ENCODE results near the gene HNRNPDL.

HNRNPDL gene

DNA sequence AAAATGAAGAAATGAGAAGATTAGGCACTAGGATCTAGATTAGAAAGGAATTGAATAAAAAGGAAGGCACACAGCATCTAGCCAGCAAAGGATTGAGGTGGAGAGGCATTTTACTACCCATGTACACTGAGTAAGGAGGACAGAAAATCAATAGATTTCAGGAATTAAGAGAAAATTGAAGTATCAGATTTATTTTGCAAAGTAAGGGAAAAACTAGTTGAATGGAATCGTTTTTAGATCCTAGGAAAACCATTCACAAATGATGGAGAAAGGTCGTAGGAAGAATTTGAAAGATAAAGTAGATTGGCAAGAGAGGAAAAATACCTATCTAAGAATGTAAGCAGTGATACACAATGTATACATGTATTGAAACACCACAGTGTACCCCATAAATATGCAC is 31.4 kb upstream of the HNRNPDL start:
- no peak overlapping the region for H3K4me3 ChIP-seq (ENCODE audit: low read length in 2 of 2)
- peaks cover 10 to 27% of the 10 kb centered on the region in 2 donors for H3K36me3 ChIP-seq (ENCODE audit: control insufficient read depth in 2 of 2, insufficient read depth in 2 of 2, low read length in 2 of 2)
- no peaks in the 10 kb centered on the region for H3K27me3 ChIP-seq (ENCODE audit: control insufficient read depth in 2 of 2, insufficient read depth in 2 of 2, low read length in 2 of 2)
- no peaks in the 10 kb centered on the region for H3K4me1 ChIP-seq (ENCODE audit: control insufficient read depth in 2 of 2, insufficient read depth in 2 of 2, low read length in 2 of 2)
- H3K9ac ChIP-seq (ENCODE audit: low read depth in 1 of 2, low read length in 2 of 2): no peak overlapping the region
- H3K9me3 ChIP-seq (ENCODE audit: control insufficient read depth in 2 of 2, low read length in 2 of 2): no peaks in the 10 kb centered on the region
- no peak overlapping the region for H3K27ac ChIP-seq (ENCODE audit: low read depth in 2 of 2, low read length in 2 of 2)

DNA sequence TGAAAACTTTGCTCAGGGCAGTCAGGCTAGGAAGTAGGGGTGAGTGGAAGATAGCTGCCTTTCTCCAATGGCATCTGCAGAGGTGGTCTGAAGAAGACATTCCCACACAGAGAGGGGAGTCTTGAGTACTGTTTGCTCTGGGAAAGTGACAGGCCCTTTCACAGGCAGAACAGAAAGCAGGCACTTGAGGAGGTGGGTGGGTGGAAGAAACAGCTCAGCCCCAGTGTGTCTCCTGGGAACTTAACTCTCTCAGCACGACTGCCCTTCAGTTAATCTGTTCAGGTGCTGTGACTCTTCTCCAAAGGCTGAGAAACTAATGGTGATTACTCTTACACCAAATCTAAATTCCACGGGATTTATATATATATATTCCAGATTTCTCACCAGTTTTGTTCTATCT is 28.5 kb upstream of the HNRNPDL start:
- H3K27ac ChIP-seq (ENCODE audit: low read depth in 2 of 2, low read length in 2 of 2): no peak overlapping the region
- H3K27me3 ChIP-seq (ENCODE audit: control insufficient read depth in 2 of 2, insufficient read depth in 2 of 2, low read length in 2 of 2): no peaks in the 10 kb centered on the region
- no peak overlapping the region for H3K9ac ChIP-seq (ENCODE audit: low read depth in 1 of 2, low read length in 2 of 2)
- no peak overlapping the region for H3K4me3 ChIP-seq (ENCODE audit: low read length in 2 of 2)
- H3K4me1 ChIP-seq (ENCODE audit: control insufficient read depth in 2 of 2, insufficient read depth in 2 of 2, low read length in 2 of 2): no peaks in the 10 kb centered on the region
- peaks cover 20 to 38% of the 10 kb centered on the region in 2 donors for H3K36me3 ChIP-seq (ENCODE audit: control insufficient read depth in 2 of 2, insufficient read depth in 2 of 2, low read length in 2 of 2)
- no peaks in the 10 kb centered on the region for H3K9me3 ChIP-seq (ENCODE audit: control insufficient read depth in 2 of 2, low read length in 2 of 2)

DNA sequence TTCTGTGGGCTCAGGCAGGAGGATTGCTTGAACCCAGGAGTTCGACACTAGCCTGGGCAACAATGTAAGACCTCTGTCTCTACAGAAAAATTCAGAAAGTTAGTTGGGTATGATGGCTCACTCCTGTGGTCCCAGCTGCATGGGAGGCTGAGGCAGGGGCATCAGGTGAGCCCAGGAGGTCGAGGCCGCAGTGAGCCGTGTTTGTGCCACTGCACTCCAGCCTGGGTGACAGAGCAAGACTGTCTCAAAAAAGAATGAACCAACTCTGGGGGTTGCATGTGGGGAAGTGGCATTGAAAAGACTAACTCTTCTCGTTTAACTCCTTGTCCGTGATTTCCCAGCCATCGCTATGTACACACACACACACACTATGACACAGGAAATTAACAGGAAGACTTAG is 27.0 kb upstream of the HNRNPDL start:
- Histone ChIP-seq H3K4me3 (ENCODE audit: low read length in 2 of 2) (no peak overlapping the region), H3K27me3 (ENCODE audit: control insufficient read depth in 2 of 2, insufficient read depth in 2 of 2, low read length in 2 of 2) (no peaks in the 10 kb centered on the region), H3K4me1 (ENCODE audit: control insufficient read depth in 2 of 2, insufficient read depth in 2 of 2, low read length in 2 of 2) (no peaks in the 10 kb centered on the region), H3K36me3 (ENCODE audit: control insufficient read depth in 2 of 2, insufficient read depth in 2 of 2, low read length in 2 of 2) (peaks cover 27 to 38% of the 10 kb centered on the region in 2 donors), H3K9ac (ENCODE audit: low read depth in 1 of 2, low read length in 2 of 2) (no peak overlapping the region), H3K27ac (ENCODE audit: low read depth in 2 of 2, low read length in 2 of 2) (no peak overlapping the region), H3K9me3 (ENCODE audit: control insufficient read depth in 2 of 2, low read length in 2 of 2) (no peaks in the 10 kb centered on the region)

DNA sequence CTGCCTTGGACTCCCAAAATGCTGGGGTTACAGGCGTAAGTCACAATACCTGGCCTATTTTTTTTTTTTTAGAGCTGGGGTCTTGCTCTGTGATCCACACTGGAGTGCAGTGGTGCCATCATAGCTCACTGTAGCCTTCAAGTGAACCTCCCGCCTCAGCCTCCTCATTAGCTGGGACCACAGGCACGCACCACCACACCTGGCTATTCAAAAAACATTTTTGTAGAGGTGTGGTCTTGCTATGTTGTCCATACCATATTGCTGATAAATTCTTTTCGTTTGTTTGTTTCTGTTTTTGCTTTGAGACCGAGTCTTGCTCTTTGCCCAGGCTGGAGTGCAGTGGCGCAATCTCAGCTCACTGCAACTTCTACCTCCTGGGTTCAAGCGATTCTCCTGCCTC is 21.8 kb upstream of the HNRNPDL start:
- H3K4me1 ChIP-seq (ENCODE audit: control insufficient read depth in 2 of 2, insufficient read depth in 2 of 2, low read length in 2 of 2): no peaks in the 10 kb centered on the region
- no peak overlapping the region for H3K4me3 ChIP-seq (ENCODE audit: low read length in 2 of 2)
- H3K36me3 ChIP-seq (ENCODE audit: control insufficient read depth in 2 of 2, insufficient read depth in 2 of 2, low read length in 2 of 2): peaks cover 42 to 47% of the 10 kb centered on the region in 2 donors

DNA sequence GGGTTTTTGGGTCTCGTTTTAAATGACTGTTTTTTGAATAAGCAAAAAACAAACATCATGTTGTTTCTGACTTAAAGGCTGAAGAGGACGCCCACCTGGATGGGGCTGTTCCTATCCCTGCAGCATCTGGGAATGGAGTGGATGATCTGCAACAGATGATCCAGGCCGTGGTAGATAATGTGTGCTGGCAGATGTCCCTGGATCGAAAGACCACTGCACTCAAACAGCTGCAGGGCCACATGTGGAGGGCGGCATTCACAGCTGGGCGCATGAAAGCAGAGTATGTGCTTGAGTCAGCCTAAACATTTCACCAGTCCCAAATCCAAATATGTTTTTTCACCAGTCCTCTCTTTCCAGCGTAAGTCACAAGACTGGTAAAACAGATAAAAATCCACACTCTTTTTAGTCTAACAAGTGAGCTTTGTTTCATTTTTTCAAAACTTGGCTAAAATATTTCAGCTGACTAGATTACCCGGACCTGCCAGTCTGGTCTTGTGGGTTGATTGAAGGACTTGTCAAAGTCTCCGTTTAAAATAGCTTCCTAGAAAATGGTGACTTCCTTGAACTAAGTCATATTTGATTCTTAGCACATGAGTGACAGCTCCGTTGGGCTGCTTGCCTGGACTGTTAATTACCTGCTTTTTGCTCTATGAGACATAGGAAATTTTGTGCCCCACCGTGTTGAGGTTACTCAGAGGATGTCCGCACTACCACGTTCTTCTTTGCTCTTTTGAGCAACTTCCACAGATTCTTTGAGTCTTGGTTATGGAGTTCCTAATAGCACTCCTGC is 20.9 kb upstream of the HNRNPDL start:
- Histone ChIP-seq H3K27me3 (ENCODE audit: control insufficient read depth in 2 of 2, insufficient read depth in 2 of 2, low read length in 2 of 2) (no peaks in the 10 kb centered on the region), H3K9ac (ENCODE audit: low read depth in 1 of 2, low read length in 2 of 2) (no peak overlapping the region), H3K9me3 (ENCODE audit: control insufficient read depth in 2 of 2, low read length in 2 of 2) (no peaks in the 10 kb centered on the region), H3K27ac (ENCODE audit: low read depth in 2 of 2, low read length in 2 of 2) (no peak overlapping the region), H3K4me1 (ENCODE audit: control insufficient read depth in 2 of 2, insufficient read depth in 2 of 2, low read length in 2 of 2) (no peaks in the 10 kb centered on the region), H3K4me3 (ENCODE audit: low read length in 2 of 2) (no peak overlapping the region), H3K36me3 (ENCODE audit: control insufficient read depth in 2 of 2, insufficient read depth in 2 of 2, low read length in 2 of 2) (peaks cover 39 to 41% of the 10 kb centered on the region in 2 donors)

More for the DNA sequence above, 21.8 kb upstream of the HNRNPDL start:
- H3K27ac ChIP-seq (ENCODE audit: low read depth in 2 of 2, low read length in 2 of 2): no peak overlapping the region
- no peaks in the 10 kb centered on the region for H3K27me3 ChIP-seq (ENCODE audit: control insufficient read depth in 2 of 2, insufficient read depth in 2 of 2, low read length in 2 of 2)
- no peaks in the 10 kb centered on the region for H3K9me3 ChIP-seq (ENCODE audit: control insufficient read depth in 2 of 2, low read length in 2 of 2)
- no peak overlapping the region for H3K9ac ChIP-seq (ENCODE audit: low read depth in 1 of 2, low read length in 2 of 2)

DNA sequence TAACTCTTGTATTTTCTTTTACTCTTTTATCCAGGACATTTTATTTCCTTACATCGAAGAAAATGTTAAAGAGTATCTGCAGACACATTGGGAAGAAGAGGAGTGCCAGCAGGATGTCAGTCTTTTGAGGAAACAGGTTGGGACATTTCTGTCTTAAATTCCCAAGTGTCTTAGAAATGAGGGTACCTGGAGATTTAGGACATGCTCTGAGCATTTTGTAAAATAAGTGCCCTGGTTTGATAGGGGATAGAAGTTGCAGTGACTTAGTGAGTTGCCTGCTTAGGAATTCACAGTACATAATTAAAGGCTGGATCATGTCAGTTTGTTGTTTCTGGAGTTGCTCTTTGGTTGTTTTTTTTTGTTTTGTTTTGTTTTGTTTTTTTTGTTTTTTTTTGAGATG is 17.6 kb upstream of the HNRNPDL start:
- Histone ChIP-seq H3K4me3 (ENCODE audit: low read length in 2 of 2) (no peak overlapping the region), H3K27ac (ENCODE audit: low read depth in 2 of 2, low read length in 2 of 2) (no peak overlapping the region), H3K9ac (ENCODE audit: low read depth in 1 of 2, low read length in 2 of 2) (no peak overlapping the region), H3K4me1 (ENCODE audit: control insufficient read depth in 2 of 2, insufficient read depth in 2 of 2, low read length in 2 of 2) (no peaks in the 10 kb centered on the region), H3K36me3 (ENCODE audit: control insufficient read depth in 2 of 2, insufficient read depth in 2 of 2, low read length in 2 of 2) (peaks cover 27 to 31% of the 10 kb centered on the region in 2 donors), H3K9me3 (ENCODE audit: control insufficient read depth in 2 of 2, low read length in 2 of 2) (no peaks in the 10 kb centered on the region), H3K27me3 (ENCODE audit: control insufficient read depth in 2 of 2, insufficient read depth in 2 of 2, low read length in 2 of 2) (no peaks in the 10 kb centered on the region)

DNA sequence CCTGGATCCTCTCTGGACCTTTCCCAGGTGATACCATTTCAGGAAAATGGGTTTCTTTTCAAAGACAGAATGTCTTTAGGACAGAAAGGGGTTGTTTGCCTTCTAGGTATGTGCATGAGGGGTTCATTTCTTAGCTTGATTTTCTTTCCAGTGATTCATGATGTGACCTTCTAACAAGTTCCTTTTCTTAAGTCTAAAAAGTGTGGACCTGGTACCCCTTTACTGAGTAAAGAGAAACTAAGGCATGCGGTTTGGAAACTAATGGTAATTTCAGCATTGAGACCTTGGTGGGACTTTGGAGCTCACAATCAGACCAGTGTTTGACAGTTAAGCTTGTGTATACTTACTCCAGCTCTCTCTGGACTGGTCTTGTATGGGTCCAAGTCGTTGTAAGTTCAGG is 8.8 kb upstream of the HNRNPDL start:
- Histone ChIP-seq H3K4me3 (ENCODE audit: low read length in 2 of 2) (no peak overlapping the region), H3K9me3 (ENCODE audit: control insufficient read depth in 2 of 2, low read length in 2 of 2) (no peaks in the 10 kb centered on the region), H3K27me3 (ENCODE audit: control insufficient read depth in 2 of 2, insufficient read depth in 2 of 2, low read length in 2 of 2) (no peaks in the 10 kb centered on the region), H3K36me3 (ENCODE audit: control insufficient read depth in 2 of 2, insufficient read depth in 2 of 2, low read length in 2 of 2) (no peaks in the 10 kb centered on the region), H3K9ac (ENCODE audit: low read depth in 1 of 2, low read length in 2 of 2) (no peak overlapping the region), H3K27ac (ENCODE audit: low read depth in 2 of 2, low read length in 2 of 2) (no peak overlapping the region), H3K4me1 (ENCODE audit: control insufficient read depth in 2 of 2, insufficient read depth in 2 of 2, low read length in 2 of 2) (no peaks in the 10 kb centered on the region)

DNA sequence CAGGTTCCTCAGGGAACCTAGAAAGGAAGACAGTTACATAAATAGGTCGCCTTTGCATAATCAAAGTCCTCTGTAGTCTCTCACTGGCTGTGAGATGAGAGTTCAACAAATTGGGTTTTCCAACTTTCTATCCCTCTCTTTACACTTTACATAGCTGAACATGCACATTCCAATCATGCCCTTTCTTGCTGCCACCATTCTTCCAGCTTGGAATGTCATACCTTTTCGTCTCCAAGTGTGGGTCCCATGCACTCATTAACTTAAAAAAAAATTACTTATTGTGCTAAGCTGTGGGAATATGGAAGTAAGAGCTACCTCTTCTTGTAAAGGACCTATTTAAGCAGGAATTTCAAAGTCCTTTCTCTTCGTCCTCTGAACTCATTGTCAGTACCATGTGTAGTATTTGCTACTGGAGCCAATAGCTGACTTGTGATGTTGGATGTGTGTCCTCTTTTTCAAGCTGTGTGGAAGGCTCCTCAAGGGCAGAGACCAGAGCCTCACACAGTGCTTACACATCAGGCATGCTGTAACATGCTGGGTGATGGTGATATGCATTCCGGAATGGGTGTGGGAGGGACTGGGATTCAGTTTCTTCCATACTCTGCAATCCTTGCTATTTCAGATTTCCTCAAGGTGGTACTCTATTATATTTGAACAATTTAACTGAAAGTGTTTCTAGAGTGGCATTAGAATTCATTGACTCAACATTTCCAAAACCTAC is 7.2 kb upstream of the HNRNPDL start:
- no peak overlapping the region for H3K27ac ChIP-seq (ENCODE audit: low read depth in 2 of 2, low read length in 2 of 2)
- H3K27me3 ChIP-seq (ENCODE audit: control insufficient read depth in 2 of 2, insufficient read depth in 2 of 2, low read length in 2 of 2): no peaks in the 10 kb centered on the region
- H3K36me3 ChIP-seq (ENCODE audit: control insufficient read depth in 2 of 2, insufficient read depth in 2 of 2, low read length in 2 of 2): peaks cover 0 to 2% of the 10 kb centered on the region in 2 donors
- no peaks in the 10 kb centered on the region for H3K4me1 ChIP-seq (ENCODE audit: control insufficient read depth in 2 of 2, insufficient read depth in 2 of 2, low read length in 2 of 2)
- no peak overlapping the region for H3K4me3 ChIP-seq (ENCODE audit: low read length in 2 of 2)
- no peak overlapping the region for H3K9ac ChIP-seq (ENCODE audit: low read depth in 1 of 2, low read length in 2 of 2)
- H3K9me3 ChIP-seq (ENCODE audit: control insufficient read depth in 2 of 2, low read length in 2 of 2): no peaks in the 10 kb centered on the region

DNA sequence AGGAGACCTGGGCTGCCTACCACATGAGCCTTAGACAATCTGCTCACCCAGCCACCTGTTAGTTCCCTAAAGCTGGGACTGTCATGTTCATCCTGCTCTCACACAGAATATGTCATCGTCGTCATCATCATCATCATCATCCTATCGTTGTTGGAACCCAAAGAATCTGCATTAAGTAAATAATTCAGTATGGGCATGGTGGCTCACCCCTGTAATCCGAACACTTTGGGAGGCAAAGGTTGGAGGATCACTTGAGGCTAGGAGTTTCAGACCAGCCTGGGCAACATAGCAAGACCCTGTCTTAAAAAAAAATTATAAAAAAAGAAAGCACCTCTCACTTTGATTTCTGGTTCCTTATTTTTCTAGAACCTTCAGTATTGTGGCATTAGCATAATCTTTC is 6.5 kb upstream of the HNRNPDL start:
- Histone ChIP-seq H3K9me3 (ENCODE audit: control insufficient read depth in 2 of 2, low read length in 2 of 2) (no peaks in the 10 kb centered on the region), H3K4me1 (ENCODE audit: control insufficient read depth in 2 of 2, insufficient read depth in 2 of 2, low read length in 2 of 2) (no peaks in the 10 kb centered on the region), H3K36me3 (ENCODE audit: control insufficient read depth in 2 of 2, insufficient read depth in 2 of 2, low read length in 2 of 2) (peaks cover 0 to 2% of the 10 kb centered on the region in 2 donors), H3K27me3 (ENCODE audit: control insufficient read depth in 2 of 2, insufficient read depth in 2 of 2, low read length in 2 of 2) (no peaks in the 10 kb centered on the region), H3K9ac (ENCODE audit: low read depth in 1 of 2, low read length in 2 of 2) (no peak overlapping the region), H3K4me3 (ENCODE audit: low read length in 2 of 2) (no peak overlapping the region), H3K27ac (ENCODE audit: low read depth in 2 of 2, low read length in 2 of 2) (no peak overlapping the region)

DNA sequence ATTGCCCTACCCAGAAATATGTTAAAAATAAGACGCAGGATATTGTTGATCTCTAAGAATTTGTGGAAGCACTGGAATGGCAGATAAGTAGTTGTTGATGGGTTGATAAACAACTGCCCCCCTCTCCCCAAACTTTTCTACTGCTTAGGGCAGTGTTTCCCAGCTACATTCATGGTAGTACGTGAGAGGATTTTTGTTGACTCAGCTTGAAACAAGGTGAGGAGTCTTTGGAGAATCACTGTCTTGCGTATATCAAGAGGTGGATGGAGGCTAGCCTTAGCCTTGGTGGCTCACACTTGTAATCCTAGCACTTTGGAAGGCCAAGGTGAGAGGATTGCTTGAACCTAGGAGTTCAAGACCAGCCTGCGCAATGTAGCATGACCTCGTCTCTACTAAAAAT is 5.9 kb upstream of the HNRNPDL start:
- Histone ChIP-seq H3K9me3 (ENCODE audit: control insufficient read depth in 2 of 2, low read length in 2 of 2) (no peaks in the 10 kb centered on the region), H3K27me3 (ENCODE audit: control insufficient read depth in 2 of 2, insufficient read depth in 2 of 2, low read length in 2 of 2) (no peaks in the 10 kb centered on the region), H3K9ac (ENCODE audit: low read depth in 1 of 2, low read length in 2 of 2) (no peak overlapping the region), H3K36me3 (ENCODE audit: control insufficient read depth in 2 of 2, insufficient read depth in 2 of 2, low read length in 2 of 2) (peaks cover 0 to 2% of the 10 kb centered on the region in 2 donors), H3K4me3 (ENCODE audit: low read length in 2 of 2) (no peak overlapping the region), H3K4me1 (ENCODE audit: control insufficient read depth in 2 of 2, insufficient read depth in 2 of 2, low read length in 2 of 2) (peaks cover 6% of the 10 kb centered on the region in 2 donors), H3K27ac (ENCODE audit: low read depth in 2 of 2, low read length in 2 of 2) (no peak overlapping the region)
